ENCODE results near the gene VPS35L.
"Not testable (repeated sequence)": the region's sequence is repeated elsewhere in the genome, so short reads cannot be mapped to it uniquely, and the experiment has no call there.

Gene VPS35L

DNA sequence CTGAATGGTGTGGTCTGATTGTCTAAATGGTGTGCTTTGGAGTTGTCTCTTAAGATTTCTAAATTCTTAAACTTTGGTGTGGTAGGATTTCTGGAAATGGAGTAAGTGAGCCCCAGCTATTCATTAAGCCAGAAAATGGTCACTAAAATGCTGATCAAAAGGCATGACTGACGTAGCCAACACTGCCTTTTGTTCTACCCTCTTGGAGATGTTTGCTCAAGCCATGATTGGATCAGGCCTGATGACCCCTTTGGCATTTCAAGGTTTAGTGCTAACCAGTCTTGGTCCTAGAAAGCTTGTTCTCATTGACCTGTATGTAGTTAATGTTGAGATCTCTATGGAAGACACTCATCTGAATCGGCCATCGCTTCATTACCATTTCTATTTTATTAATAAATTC is 94.5 kb downstream of the VPS35L start:
- DNase-seq (ENCODE audit: low spot score), result no peak

DNA sequence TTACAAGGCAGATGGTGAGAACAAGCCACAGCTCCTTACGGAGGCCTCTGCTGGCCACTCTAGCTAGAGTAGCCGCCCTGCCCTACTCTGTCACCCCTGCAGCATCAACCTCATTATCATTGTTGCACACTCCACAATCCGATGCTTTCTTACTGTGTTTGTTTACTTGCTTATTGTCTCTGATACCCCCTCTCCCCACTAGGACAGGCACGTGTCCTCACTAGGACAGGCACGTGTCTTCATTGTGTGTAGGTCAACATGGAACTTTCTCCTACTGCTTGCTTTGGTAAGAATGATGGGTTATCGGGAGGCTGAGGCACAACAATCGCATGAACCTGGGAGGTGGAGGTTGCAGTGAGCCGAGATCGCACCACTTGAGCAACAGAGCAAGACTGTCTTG is 98.6 kb downstream of the VPS35L start:
- DNase-seq (ENCODE audit: low spot score), result no peak

DNA sequence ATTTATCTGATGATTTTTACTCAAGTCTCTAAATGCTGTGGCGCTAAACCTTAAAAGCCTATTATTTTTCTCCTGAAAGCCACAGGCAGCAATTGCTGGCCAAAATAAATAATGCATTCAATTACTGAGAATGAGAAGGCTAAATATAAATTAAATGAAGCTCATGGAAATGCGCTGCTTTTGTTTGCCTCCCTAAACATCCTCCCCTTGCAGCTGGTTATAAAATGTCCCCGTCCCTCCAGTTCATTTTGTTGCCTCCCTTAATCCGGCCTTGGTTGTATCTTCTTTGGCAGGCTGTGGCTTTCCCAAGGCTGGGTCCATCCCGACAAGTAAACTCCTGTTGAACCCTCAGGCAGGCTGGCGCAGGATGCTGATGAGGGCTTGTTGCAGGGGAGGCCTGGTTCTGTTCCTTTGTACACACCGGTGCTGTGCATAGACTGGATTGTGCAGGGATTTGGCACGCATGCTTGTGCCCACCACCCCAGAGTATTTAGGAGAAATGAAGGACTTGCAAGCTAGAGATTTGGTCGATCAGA is 99.8 kb downstream of the VPS35L start:
- no peak for DNase-seq (ENCODE audit: low spot score)

DNA sequence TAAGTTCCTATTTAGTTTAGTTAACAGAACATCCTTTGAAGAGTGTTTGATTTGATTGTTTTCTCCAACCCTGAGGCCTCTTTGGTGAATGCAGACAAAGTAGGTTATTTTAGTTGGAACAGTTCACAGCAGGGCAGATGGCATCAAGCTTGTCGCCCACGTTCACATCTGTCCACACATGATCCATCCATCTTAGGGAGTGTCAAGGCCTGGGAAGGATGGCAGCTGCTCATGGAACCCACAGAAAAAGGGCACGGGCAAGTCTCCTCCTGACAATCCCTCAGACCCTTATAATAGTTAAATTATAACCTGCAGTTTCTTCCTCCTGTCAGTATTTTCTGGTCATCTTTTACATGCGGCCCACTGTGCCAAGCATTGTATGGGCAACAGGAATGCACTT is 102.3 kb downstream of the VPS35L start:
- no peak for DNase-seq (ENCODE audit: low spot score)

DNA sequence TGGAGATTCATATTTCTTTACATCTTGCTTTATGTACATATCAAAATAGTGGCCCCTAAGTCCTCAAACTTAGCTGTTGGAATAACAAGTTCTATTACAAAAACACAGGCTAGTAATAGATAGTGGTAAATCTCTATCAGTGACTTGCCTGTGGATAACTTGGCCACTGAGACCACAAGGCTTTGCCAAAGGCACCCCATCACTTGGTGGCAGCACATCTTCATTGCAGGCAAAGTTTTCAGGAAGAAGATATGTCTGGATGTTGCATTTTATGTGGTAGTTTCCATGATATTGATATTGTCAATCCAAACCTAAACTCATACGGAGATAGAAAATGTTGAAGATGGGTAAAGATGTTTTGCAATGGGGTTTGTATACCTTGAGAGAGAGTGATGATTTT is 104.1 kb downstream of the VPS35L start:
- no peak for DNase-seq (ENCODE audit: low spot score)

DNA sequence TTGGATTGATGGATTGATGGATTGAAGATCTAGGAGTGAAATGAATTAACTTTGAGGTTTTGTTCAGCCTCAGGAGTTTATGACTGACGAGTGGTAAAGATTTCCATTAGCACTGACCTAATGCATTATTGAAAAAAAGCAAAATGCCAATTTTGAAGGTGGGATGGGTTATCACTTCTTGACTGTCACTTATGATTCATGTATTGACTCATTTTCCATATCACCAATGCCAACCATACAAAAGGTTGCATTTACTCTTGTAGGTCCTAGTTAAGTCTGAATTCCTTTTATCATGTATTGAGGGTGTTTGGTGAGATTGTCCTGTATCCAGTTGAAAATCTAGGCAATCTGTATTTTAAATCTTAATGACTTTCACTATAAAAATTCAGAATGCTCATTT is 104.9 kb downstream of the VPS35L start:
- DNase-seq (ENCODE audit: low spot score), result no peak

DNA sequence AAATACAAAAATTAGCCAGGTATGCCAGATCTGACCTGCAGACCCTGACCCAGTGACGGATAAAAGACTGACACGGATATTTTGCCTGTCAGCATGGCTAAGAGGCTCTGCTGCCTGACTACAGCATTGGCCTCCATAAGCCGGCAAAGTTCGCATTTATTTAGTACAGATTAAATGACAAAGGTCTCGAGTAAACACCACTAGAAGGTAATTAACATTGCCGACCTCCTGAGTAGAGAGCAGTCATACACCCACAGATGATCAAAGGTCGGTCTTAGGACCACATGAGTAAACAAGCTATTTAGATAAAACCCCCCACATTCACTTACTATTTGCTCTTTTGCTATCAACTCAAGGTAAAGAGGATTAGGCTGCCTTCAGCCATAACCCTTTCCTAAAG is 106.8 kb downstream of the VPS35L start:
- no peak for DNase-seq (ENCODE audit: low spot score)

DNA sequence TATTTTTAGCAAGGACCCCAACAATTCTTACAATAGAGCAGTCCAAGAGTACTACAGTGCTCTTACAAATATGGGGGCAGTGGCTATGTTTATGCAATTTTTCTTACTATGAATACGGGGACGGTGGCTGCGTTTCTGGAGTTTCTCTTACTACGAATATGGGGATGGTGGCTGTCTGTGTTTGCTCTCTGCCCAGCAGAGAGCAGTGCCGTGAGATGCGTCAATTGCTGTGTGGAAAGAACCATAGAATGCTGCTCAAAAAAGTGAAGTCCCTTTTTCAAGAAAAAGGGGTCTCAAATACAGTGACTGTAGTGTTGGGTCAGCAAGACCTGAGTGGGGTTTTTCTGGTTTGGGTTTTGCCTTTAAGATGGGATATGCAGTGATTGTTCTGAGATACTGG is 108.7 kb downstream of the VPS35L start:
- no peak for DNase-seq (ENCODE audit: low spot score)

DNA sequence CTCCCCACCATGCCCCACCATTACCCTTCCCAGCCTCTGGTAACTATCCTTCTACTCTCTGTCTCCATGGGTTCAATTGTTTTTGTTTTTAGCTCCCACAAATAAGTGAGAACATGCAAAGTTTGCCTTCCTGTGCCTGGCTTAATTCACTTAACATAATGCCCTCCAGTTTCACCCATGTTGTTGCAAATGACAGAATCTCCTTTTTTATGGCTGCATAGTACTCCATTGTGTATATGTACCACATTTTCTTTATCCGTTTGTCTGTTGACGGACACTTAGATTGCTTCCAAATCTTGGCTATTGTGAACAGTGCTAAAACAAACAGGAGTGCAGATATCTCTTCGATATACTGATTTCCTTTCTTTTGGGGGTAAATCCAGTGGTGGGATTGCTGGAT is 109.8 kb downstream of the VPS35L start:
- DNase-seq (ENCODE audit: low spot score), result not testable (repeated sequence)

DNA sequence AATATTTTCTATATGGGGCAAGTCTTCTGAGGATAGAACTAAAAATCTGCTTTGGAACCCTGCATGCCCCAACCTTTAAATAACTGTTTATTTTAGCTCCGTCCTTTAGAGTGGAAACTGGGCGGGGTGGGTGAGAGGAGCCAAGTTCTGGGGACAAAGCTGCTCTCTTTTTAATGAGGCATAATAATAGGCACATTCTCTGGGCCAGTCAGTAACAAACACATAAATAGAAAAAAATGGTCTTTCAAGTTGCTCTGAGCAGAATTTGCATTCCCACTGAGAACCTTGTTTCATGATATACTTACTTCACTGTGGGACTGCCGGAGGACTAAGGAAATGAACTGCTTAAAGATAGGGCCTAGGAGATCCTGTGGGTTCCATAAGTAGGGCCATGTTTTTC is 111.0 kb downstream of the VPS35L start:
- no peak for DNase-seq (ENCODE audit: low spot score)

DNA sequence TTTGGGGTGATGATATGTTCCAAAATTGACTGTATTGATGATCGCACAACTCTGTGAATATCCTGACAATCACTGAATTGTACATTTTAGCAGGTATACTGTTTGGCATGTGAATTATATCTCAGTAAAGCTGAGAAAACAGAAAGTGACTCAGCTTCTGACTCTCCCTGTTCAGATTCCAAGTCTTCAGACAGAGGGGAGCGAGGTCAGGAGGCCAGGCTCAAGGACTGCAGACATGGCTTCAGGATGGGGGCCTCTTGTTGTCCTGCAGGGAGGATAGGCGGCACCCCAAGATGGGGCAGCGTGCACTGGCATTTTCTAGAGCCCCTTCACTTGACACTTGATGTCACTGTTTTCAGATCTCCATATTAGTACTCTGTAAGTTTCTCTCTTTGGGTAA is 116.9 kb downstream of the VPS35L start:
- DNase-seq (ENCODE audit: low spot score), result no peak

DNA sequence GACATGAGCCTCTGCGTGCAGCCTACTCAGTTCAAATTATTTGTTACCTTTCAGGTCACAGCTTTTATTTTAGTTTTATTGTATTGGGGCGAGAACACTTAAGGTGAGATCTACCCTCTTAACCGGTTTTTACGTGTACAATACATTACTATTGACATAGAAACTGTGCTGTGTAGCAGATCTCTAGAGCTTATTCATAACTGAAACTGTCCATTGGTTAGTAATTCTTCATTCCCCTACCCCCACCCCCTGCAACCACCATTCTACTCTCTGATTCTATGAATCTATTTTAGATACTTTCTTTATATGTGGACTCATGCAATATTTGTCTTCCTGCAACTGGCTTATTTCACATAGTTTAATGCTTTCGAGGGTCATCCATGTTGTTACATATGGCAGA is 119.0 kb downstream of the VPS35L start:
- no peak for DNase-seq (ENCODE audit: low spot score)

DNA sequence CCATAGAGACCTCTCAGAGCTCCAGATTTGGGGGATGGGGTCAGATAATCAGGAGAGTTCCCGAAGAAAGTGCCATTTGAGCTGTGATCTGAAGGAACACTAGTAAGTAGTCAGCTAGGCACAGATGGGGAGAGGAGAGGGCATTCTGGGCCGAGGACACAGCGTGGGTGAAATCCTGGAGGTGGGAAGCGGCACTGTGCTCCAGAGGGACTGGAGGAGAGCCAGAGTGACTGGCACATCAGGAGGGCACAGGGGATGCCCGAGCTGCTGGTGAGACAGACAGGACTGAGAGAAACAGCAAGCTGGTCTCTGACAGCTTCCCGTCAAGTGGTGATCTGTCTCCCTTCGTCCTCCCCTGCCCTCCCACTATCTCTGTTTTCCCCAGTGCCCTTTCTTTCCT is 121.9 kb downstream of the VPS35L start:
- DNase-seq (ENCODE audit: low spot score), result no peak

DNA sequence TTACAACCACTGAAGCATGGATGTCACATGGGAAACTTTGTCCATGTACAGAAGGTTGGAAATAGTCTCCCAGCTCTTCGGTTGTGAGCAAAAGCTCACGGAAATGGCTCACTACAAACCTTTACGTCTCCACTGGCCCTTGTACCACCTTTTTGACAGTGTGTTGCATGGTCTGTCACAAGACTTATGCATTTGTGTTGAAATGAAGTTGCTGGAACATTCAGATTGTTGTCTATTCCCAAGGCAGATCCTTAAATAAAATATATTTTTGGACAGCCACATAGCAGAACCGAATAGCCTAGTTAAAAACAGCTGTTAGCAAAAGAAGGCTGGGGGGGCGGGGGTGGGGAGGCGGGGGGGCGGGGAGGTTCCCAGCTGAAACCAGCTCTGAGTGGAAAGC is 123.3 kb downstream of the VPS35L start:
- no peak for DNase-seq (ENCODE audit: low spot score)

DNA sequence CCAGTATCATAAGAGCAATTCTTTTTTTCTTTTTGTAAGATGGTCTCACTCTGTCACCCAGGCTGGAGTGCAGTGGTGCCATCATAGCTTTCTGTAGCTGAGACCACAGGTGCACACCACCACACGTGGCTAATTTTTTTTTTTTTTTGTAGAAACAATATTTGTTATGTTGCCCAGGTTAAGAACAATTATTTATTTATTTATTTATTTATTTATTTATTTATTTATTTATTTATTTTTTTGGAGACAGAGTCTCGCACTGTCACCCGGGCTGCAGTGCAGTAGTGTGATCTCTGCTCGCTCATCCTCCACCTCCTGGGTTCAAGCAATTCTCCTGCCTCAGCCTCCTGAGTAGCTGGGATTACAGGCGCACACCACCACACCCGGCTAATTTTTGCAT is 123.8 kb downstream of the VPS35L start:
- not testable (repeated sequence) for DNase-seq (ENCODE audit: low spot score)

DNA sequence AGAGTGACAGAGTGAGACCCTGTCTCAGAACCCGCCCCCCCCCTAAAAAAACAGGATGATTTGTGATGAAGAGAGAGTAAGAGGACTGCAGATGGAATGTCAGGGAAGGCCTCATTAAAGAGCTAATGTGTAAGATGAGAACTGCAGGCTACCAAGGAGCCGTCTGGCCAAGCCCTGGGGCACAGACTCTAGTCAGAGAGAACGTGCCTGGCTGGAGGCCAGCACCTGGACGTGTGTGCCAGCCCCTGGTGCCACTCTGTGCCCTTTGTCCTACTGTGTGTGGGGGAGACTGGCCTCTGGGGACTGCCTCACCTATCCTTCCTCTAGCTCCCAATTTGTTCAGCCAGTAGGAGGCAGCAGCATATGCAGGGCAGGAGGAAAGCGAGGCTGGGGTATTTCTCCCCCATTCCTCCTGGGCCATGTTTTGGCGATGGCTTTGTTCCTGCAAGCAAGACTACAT is 125.4 kb downstream of the VPS35L start:
- no peak for DNase-seq (ENCODE audit: low spot score)

DNA sequence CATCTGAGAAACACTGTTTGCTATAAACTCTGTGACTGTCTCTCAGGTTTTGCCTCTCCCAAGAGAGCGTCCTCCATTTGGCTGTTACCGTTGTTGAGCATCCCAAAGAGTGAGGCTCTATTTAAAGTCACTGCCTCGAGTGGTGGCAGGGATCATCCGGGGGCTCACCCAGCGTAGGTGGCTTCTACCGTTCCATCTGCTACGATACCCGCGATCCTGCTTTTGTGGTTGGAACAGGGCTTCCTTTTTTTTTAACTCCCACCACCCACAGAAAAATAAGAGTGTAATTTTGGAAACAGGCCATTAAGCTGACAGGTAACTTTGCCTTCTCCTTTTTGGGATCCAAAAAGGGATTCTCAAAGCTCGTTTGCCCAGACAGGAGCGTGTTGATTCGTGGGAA is 126.1 kb downstream of the VPS35L start:
- no peak for DNase-seq (ENCODE audit: low spot score)

DNA sequence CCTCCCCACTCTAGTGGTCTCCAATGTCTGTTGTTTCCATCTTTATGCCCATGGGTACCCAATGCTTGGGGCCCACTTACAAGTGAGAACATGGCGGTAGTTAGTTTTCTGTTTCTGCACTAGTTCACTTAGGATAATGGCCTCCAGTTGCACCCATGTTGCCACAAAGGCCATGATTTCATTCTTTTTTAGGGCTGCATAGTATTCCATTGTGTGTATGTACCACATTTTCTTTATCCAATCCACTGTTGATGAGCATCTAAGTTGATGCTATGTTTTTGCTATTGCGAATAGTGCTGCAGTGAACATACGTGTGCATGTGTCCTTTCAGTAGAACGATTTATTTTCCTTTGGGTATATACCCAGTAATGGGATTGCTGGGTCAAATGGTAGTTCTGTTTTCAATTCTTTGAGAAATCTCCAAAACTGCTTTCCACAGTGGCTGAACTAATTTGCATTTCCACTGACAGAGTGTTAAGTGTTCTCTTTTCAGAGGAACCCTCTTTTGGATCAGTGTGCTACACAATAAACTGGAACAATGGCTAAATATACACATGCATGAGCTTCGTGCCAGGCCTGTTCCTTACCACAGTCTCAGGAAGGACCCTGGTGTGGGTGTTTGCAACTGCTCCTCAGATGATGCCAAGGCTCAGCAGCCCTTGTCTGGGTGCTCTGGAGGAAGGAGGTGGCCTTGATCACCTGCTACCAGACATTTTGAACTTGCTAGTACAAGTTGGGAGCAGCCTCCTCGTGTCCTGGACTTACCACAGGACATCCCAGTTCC is 128.1 kb downstream of the VPS35L start:
- no peak for DNase-seq (ENCODE audit: low spot score)

DNA sequence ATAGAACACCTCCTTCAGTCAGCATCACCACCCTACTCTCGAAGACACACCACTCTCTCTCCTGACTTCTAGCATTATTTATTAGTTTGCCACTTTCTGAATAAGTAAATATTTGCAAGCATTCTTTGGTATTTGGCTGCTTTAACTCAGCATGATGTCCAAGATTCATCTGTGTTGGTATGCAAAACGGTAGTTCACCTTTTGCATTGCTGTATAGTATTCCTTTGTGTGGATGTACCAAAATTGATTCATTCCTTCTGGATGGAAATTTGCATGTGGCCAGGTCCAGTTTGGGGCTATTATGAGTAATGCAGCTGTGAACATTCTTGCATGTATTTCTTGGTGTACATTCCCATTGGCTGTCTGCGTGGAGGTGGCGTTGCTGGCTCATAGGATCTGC is 129.7 kb downstream of the VPS35L start:
- no peak for DNase-seq (ENCODE audit: low spot score)

DNA sequence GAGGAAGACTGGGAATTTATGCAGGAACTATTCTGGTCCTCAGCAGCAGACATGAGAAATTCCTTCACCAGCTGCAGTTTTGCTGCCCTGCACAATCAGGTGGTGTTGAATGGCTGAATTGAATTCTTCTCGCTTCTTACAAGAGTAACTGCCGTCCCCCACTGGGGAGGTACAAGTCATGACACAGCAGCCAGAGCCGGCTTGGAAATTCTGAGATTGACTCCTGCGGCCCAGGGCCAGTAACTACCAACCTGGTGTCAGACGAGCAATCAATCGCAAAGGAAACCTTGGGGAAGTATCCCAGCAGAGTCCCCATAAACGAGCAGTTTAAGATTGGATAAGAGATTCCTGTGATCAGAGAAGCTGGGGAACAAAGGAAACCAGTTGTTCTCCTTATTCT is 131.8 kb downstream of the VPS35L start:
- DNase-seq (ENCODE audit: low spot score), result no peak

DNA sequence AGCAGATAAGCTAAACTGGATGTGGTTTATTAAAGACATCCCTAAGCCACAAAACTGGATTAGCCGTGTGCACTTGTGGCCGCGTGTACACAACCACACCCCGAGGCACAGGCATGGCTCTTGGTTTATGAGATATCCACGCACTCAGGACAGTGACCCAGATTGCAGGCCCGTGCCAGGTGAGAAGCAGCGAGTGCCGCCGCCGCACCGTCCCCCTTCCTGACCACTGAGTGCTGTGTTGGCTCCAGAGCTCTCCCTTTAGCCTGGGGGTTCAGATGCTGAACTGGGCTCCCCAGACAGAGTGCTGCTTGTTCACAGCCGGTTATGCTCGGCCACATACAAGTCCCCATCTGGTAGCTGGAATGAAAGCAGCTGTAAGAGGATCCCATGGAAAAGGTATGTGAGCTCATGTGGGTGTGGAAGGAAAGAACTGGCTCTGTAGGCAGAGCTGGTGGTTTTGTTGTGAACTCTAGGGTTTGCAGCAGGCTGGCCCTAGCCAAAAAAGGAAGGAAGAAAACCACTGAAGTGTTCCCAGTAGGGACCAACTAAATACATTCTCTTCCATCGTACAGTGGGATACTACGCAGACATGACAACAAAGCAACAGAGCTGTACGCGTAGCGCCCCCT is 133.0 kb downstream of the VPS35L start:
- no peak for DNase-seq (ENCODE audit: low spot score)

DNA sequence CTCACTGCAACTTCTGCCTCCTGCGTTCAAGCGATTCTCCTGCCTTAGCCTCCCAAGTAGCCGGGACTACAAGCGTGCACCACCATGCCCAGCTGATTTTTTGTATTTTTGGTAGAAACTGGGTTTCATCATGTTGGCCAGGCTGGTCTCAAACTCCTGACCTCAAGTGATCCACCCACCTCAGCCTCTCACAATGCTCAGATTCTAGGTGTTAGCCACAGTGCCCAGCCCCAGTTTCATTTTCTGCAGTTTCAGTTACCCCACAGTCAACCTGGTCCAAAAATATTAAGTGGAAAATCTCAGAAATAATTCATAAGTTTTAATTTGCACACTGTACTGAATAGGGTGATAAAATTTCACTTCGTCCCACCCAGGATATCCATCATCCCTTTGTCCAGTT is 133.8 kb downstream of the VPS35L start:
- DNase-seq (ENCODE audit: low spot score), result no peak

DNA sequence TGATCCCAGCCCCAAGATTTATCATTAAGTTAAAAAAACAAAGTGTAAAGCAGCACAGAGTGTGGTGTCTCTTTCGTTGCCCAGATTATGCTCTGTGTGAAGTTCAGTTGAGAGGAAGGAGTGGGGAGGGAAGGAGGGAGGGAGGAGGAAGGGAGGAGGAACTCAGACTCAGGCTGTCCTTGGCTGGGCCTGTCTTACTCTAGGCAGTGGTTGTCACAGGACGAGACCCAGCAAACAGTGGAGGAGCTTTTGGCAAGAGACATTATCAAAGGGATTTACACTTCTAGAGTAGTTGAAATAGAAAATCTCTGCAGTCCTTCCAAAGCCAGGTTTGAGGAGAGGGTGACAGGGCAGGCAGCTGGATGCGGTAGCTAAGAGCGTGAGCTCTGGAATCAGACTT is 134.7 kb downstream of the VPS35L start:
- no peak for DNase-seq (ENCODE audit: low spot score)
